Kidney (tissue), 14 donors: ENCODE data around the gene GLIS1. TPM values are rescaled to one million over a fixed set of nuclear protein-coding genes. Genes with fewer than 3 reads are reported as not detected.

ENCODE experiments used
- DNase-seq, 5 donors: peaks; one replicate each; pipeline ENCODE4 v3.0.0-alpha.2; 2013 to 2020
- FAIRE-seq: peaks from 2 replicates; lab custom pipeline; 2012; peaks lifted over from hg19 to GRCh38; lab: Jason Lieb, UNC
- H3K27ac ChIP-seq, 2 donors: one replicate each; pipeline ENCODE4 v1.7.0; 2013; ENCODE audit warnings: low read depth in 2 of 2, low read length in 2 of 2, inconsistent platforms in 1 of 2
- H3K27me3 ChIP-seq: one replicate; pipeline ENCODE4 v1.7.1; 2013; ENCODE audit warnings: low read length, inconsistent platforms; ENCODE audit not compliant: control insufficient read depth, insufficient read depth
- H3K36me3 ChIP-seq, 3 donors: one replicate each; pipeline versions ENCODE4 v1.7.0 to v1.7.1; 2013; ENCODE audit warnings: low read length in 3 of 3, control low read depth in 1 of 3, inconsistent platforms in 1 of 3; ENCODE audit not compliant: insufficient read depth in 3 of 3, control insufficient read depth in 2 of 3
- H3K4me1 ChIP-seq, 3 donors: one replicate each; pipeline versions ENCODE4 v1.7.0 to v1.7.1; 2013; ENCODE audit warnings: low read length in 3 of 3, inconsistent platforms in 1 of 3, low read depth in 1 of 3; ENCODE audit not compliant: control insufficient read depth in 2 of 3, insufficient read depth in 2 of 3
- H3K4me3 ChIP-seq, 3 donors: one replicate each; pipeline versions ENCODE4 v1.7.0 to v1.8.1; 2013; ENCODE audit warnings: low read length in 3 of 3, control low read depth in 1 of 3, inconsistent platforms in 1 of 3
- H3K9ac ChIP-seq, 3 donors: one replicate each; pipeline versions ENCODE4 v1.7.0 to v1.7.1; 2013; ENCODE audit warnings: low read length in 3 of 3, control low read depth in 1 of 3, inconsistent platforms in 1 of 3
- H3K9me3 ChIP-seq, 3 donors: one replicate each; pipeline versions ENCODE4 v1.7.0 to v1.7.1; 2013; ENCODE audit warnings: low read length in 3 of 3, control low read depth in 1 of 3, inconsistent platforms in 1 of 3; ENCODE audit not compliant: control insufficient read depth in 2 of 3, insufficient read depth in 1 of 3
- intact Hi-C: fragments of 100-400 bp; cut with DNase I; formaldehyde crosslinking; loops from one replicate; pipeline ENCODE4 v1.11.1; 2022
- polyA plus RNA-seq: library from polyadenylated mRNA; stranded (reverse); fragments of 350-450 nt; fragmentation: Illumina TruSeq; extraction: RNeasy Lipid Tissue Mini Kit (QIAGEN cat#74804); gene quantifications from one replicate; pipeline ENCODE4 v1.2.3, GENCODE V29; 2014; ENCODE audit warnings: low read depth, low replicate concordance; ENCODE audit not compliant: insufficient read depth
- total RNA-seq: library from RNA; stranded (reverse); fragmentation: NEBNext Ultra II Directional; extraction: Animal tissue kit (Norgen Biotek cat#: 25700); gene quantifications from one replicate; pipeline ENCODE4 v1.2.1, GENCODE V29; 2021
- TF ChIP-seq, protein P1 (sequence below): IDR thresholded peaks from 3 replicates; pipeline ENCODE4 v1.5.1; 2012; ENCODE audit warnings: mild to moderate bottlenecking, moderate library complexity, borderline replicate concordance; ENCODE audit not compliant: insufficient read depth; ENCODE audit errors: extremely low read depth
- donor health status: control.
- donor health status: control.
- donor health status: control.
- donor health status: control.
- donor health status: control.
- donor health status: DM: yes; HTN: yes; CAD: no.
- donor health status: Normal renal cell carcinoma (clear cell type).

The GLIS1 gene
- total and polyA plus RNA-seq, 2 donors from 2014 or later = 3.3 to 3.7 TPM

DNA sequence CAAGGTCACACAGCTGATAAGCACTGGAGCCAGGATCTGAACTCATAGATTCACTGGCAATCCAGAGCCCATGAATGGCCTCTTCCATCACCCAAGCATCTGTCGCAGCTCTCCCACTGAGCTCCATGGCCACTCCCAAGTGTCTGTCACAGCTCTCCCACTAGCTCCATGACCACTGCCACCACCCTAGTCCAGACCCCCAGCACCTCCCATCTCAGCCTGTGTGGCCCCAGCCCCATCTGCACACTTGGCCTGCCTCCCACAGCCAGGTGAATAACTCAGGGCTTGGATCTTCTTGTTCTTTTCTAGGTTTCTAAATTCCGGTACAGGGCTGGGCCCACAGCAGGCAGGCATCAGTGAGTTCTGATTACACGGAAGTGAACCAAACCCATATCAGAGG, 76.0 kb downstream of the GLIS1 start:
- Histone ChIP-seq H3K27ac (no peak overlapping the region), H3K27me3 (no peaks in the 10 kb centered on the region), H3K4me3 (no peak overlapping the region), H3K9me3 (no peaks in the 10 kb centered on the region), H3K36me3 (no peaks in the 10 kb centered on the region), H3K4me1 (peaks cover 0 to 2% (median 0%) of the 10 kb centered on the region in 3 donors), H3K9ac (no peak overlapping the region)
- FAIRE-seq = no peak
- intact Hi-C loops = no loop called here
- DNase-seq = no peak
- TF ChIP-seq, protein P1, sequence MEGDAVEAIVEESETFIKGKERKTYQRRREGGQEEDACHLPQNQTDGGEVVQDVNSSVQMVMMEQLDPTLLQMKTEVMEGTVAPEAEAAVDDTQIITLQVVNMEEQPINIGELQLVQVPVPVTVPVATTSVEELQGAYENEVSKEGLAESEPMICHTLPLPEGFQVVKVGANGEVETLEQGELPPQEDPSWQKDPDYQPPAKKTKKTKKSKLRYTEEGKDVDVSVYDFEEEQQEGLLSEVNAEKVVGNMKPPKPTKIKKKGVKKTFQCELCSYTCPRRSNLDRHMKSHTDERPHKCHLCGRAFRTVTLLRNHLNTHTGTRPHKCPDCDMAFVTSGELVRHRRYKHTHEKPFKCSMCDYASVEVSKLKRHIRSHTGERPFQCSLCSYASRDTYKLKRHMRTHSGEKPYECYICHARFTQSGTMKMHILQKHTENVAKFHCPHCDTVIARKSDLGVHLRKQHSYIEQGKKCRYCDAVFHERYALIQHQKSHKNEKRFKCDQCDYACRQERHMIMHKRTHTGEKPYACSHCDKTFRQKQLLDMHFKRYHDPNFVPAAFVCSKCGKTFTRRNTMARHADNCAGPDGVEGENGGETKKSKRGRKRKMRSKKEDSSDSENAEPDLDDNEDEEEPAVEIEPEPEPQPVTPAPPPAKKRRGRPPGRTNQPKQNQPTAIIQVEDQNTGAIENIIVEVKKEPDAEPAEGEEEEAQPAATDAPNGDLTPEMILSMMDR = no peak

DNA sequence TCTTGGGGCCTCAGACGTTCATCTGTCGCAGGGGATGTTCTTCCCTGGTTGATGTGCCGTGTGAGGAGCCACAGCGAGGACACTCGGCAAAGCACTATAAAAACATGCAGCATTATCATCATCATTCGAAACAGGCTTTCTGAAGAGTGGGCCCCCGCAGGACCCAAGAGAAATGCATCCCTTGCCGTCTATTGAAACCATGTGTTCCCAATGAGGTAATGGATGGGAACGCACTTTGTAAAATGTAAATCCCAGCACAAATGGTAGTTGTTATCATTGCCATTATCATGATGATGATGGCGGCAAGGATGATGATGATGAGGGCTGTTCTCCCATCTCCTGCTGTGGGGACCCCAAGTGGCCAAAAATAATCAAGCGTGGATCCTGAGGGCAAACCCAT, 76.8 kb downstream of the GLIS1 start:
- Histone ChIP-seq H3K4me3 (no peak overlapping the region), H3K4me1 (peaks cover 0 to 2% (median 0%) of the 10 kb centered on the region in 3 donors), H3K27me3 (no peaks in the 10 kb centered on the region), H3K9ac (no peak overlapping the region), H3K36me3 (no peaks in the 10 kb centered on the region), H3K27ac (no peak overlapping the region), H3K9me3 (no peaks in the 10 kb centered on the region)
- FAIRE-seq (no peak), DNase-seq (no peak)
- TF ChIP-seq, protein P1 = no peak
- intact Hi-C loops = no loop called here

DNA sequence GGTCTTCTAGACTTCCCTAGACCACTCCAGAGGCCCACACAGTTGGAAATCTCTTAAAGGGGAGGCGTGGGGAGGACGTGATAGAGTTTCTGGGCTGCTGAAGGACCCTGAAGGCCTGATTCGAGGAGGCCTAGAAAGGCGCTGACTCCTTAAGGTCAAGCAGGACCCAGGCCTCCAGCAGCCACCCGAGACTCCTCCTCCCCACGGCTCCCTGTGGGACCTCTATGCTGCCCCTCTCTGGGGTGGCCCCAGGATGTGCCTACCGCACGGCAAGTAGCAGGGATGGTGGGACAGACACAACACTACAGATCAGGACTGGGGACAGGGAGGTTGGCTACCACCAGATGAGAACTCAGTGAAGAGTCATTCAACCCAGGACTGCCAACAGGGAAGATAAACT, 77.5 kb downstream of the GLIS1 start:
- FAIRE-seq = no peak
- Histone ChIP-seq H3K36me3 (no peaks in the 10 kb centered on the region), H3K4me3 (no peak overlapping the region), H3K9ac (no peak overlapping the region), H3K27me3 (no peaks in the 10 kb centered on the region), H3K27ac (no peak overlapping the region), H3K9me3 (no peaks in the 10 kb centered on the region), H3K4me1 (peaks cover 0 to 2% (median 0%) of the 10 kb centered on the region in 3 donors)
- peak in 1 of 5 donors; percentile 33 for DNase-seq
- intact Hi-C loops = no loop called here
- TF ChIP-seq, protein P1 = no peak

DNA sequence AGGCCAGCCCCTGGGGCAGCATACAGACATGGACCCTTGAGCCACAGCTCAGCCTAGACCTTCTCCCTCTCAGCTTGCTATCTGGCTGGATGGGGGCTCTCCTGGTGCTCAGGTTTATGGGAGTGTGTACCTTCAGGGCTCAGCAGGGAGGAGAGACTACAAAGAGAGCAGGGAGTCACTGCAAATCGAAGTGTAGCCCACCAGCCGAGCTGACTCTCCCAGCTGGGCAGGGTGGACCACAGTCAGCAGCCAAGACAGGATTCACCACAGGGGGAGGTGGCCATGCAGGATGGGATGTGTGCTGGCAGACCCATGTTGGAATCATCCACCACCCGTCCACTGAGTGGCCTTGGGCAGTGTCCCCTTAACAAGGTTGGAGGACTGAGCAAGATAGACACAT, 78.3 kb downstream of the GLIS1 start:
- H3K36me3 ChIP-seq = no peaks in the 10 kb centered on the region
- no peak overlapping the region for H3K27ac ChIP-seq
- intact Hi-C loops = no loop called here
- H3K9me3 ChIP-seq = no peaks in the 10 kb centered on the region
- H3K9ac ChIP-seq = no peak overlapping the region
- no peak overlapping the region for H3K4me3 ChIP-seq
- H3K27me3 ChIP-seq = no peaks in the 10 kb centered on the region
- FAIRE-seq = no peak
- peak in 1 of 5 donors; percentile 15 for DNase-seq
- H3K4me1 ChIP-seq = peaks cover 0 to 2% (median 0%) of the 10 kb centered on the region in 3 donors
- TF ChIP-seq, protein P1 = no peak
